ENCODE results near the gene QPCTL. TPM values are rescaled to one million over a fixed set of nuclear protein-coding genes. Genes with fewer than 3 reads are reported as not detected.

The QPCTL gene
- total and polyA plus RNA-seq, 2 of the 13 experiments (the other 11 are each of a cell fraction or from before 2014, with no cell fraction given), result 16.0 to 19.1 TPM

- TF ChIP-seq TCF7 (IDR thresholded peaks at IDR 0.05; ENCODE audit: low read depth) (no peak), CEBPZ (IDR thresholded peaks at IDR 0.05; ENCODE audit: low read length) (no peak), U2AF2 (IDR thresholded peaks at IDR 0.05; ENCODE audit: low read depth, low read length) (no peak), TEAD2 (CRISPR knock-in tag; IDR thresholded peaks at IDR 0.05) (no peak), ZMAT5 (CRISPR knock-in tag; IDR thresholded peaks at IDR 0.05; ENCODE audit: borderline replicate concordance, low read depth) (no peak), CREB1 (IDR thresholded peaks at IDR 0.05) (peak; percentile 49; the same call in 1 of the 2 replicates), CREB1 (CRISPR knock-in tag; IDR thresholded peaks at IDR 0.05) (peak; percentile 79), ZNF10 (CRISPR knock-in tag; IDR thresholded peaks at IDR 0.05; ENCODE audit: borderline replicate concordance, low read depth) (no peak), RARG (CRISPR knock-in tag; IDR thresholded peaks at IDR 0.05; ENCODE audit: low read depth) (no peak), ZNF274 (CRISPR knock-in tag; IDR thresholded peaks at IDR 0.05) (no peak), RFXAP (CRISPR knock-in tag; IDR thresholded peaks at IDR 0.05; ENCODE audit: borderline replicate concordance) (no peak), ZNF777 (CRISPR knock-in tag; IDR thresholded peaks at IDR 0.05) (no peak), HMGA1 (CRISPR knock-in tag; conservative IDR thresholded peaks at IDR 0.05) (no peak), SRSF1 (optimal IDR thresholded peaks at IDR 0.05; ENCODE audit: low read depth, low read length) (no peak), RNF219 (CRISPR knock-in tag; IDR thresholded peaks at IDR 0.05) (no peak), CBX2 (IDR thresholded peaks at IDR 0.05; ENCODE audit: low read depth, low read length) (no peak), CBX2 (CRISPR knock-in tag; IDR thresholded peaks at IDR 0.05; ENCODE audit: low read depth) (no peak)
- TF ChIP-seq, protein P1, sequence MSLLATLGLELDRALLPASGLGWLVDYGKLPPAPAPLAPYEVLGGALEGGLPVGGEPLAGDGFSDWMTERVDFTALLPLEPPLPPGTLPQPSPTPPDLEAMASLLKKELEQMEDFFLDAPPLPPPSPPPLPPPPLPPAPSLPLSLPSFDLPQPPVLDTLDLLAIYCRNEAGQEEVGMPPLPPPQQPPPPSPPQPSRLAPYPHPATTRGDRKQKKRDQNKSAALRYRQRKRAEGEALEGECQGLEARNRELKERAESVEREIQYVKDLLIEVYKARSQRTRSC (CRISPR knock-in tag; IDR thresholded peaks at IDR 0.05; ENCODE audit: low read depth), result no peak
These were observed 38.2 kb downstream of the QPCTL start, which contains the start of gene FBXO46 (continued) for GRCh38 chr19:45730368-45731288.
